ENCODE data around the gene TWIST2.

TWIST2 gene

GRCh38 chr2:238936162-238937052, 88.5 kb downstream of the TWIST2 start:
- TF ChIP-seq CEBPB (IDR thresholded peaks at IDR 0.05) (no peak), TCF12 (IDR thresholded peaks at IDR 0.05; ENCODE audit: low read depth) (no peak), EP300 (IDR thresholded peaks at IDR 0.05; ENCODE audit: borderline replicate concordance) (no peak), YY1 (IDR thresholded peaks at IDR 0.05; ENCODE audit: low read depth) (no peak), NFIC (IDR thresholded peaks at IDR 0.05) (no peak), ZBTB7A (IDR thresholded peaks at IDR 0.05; ENCODE audit: low read depth) (no peak), FOXM1 (IDR thresholded peaks at IDR 0.05; ENCODE audit: borderline replicate concordance, low read depth) (no peak), TEAD4 (IDR thresholded peaks at IDR 0.05) (no peak), CREB1 (IDR thresholded peaks at IDR 0.05; ENCODE audit: low read depth) (no peak), TAF1 (IDR thresholded peaks at IDR 0.05; ENCODE audit: low read depth) (no peak), RAD21 (IDR thresholded peaks at IDR 0.05; ENCODE audit: low read depth) (no peak), EGR1 (IDR thresholded peaks at IDR 0.05) (no peak)
- TF ChIP-seq, protein P1, sequence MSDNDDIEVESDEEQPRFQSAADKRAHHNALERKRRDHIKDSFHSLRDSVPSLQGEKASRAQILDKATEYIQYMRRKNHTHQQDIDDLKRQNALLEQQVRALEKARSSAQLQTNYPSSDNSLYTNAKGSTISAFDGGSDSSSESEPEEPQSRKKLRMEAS (IDR thresholded peaks at IDR 0.05) = no peak
- TF ChIP-seq, protein P2, sequence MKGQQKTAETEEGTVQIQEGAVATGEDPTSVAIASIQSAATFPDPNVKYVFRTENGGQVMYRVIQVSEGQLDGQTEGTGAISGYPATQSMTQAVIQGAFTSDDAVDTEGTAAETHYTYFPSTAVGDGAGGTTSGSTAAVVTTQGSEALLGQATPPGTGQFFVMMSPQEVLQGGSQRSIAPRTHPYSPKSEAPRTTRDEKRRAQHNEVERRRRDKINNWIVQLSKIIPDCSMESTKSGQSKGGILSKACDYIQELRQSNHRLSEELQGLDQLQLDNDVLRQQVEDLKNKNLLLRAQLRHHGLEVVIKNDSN (IDR thresholded peaks at IDR 0.05) = no peak

- TF ChIP-seq, protein P1 (IDR thresholded peaks at IDR 0.05) = no peak
- TF ChIP-seq ZBTB7A (IDR thresholded peaks at IDR 0.05; ENCODE audit: low read depth) (no peak), EGR1 (IDR thresholded peaks at IDR 0.05) (no peak), CEBPB (IDR thresholded peaks at IDR 0.05) (no peak), EP300 (IDR thresholded peaks at IDR 0.05; ENCODE audit: borderline replicate concordance) (no peak), NFIC (IDR thresholded peaks at IDR 0.05) (no peak), RAD21 (IDR thresholded peaks at IDR 0.05; ENCODE audit: low read depth) (no peak), FOXM1 (IDR thresholded peaks at IDR 0.05; ENCODE audit: borderline replicate concordance, low read depth) (no peak), YY1 (IDR thresholded peaks at IDR 0.05; ENCODE audit: low read depth) (no peak), REST (IDR thresholded peaks at IDR 0.05; ENCODE audit: low read depth) (no peak), TCF12 (IDR thresholded peaks at IDR 0.05; ENCODE audit: low read depth) (no peak), CREB1 (IDR thresholded peaks at IDR 0.05; ENCODE audit: low read depth) (no peak), TAF1 (IDR thresholded peaks at IDR 0.05; ENCODE audit: low read depth) (no peak)
- TF ChIP-seq, protein P2 (IDR thresholded peaks at IDR 0.05) = no peak
Observed at GRCh38 chr2:238938003-238938400, 90.1 kb downstream of the TWIST2 start.

DNA sequence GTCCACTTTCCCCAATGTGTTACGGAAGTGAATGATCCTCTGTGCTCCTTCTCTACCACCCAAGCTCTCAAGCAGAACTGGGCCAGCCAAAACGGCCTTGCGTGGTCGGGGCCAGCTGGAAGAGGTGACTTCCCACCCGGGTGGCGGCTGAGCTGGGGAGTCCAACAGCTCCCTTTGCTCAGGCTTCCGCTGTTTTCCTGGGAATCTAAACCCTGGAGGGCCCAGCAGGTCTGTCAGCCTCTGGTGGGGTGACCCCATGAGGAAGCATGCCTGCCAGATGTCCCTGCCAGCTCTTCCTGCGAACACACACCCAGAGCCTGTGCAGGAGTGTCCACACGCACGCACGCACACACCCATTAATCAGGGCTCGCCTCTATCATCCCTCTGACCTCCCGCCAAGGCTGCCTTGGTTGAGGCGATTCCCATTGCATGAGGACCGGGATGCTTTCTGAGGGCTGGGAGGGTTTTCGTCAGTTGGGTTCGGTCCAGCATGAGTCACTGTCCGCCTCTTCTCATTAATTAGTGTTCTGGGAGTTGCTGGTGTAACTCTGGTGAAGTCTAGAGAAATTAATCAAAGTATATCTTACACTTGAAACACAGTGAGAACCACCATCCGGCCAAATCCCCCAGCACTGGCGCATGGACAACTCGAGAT, 90.6 kb downstream of the TWIST2 start:
- TF ChIP-seq TCF12 (IDR thresholded peaks at IDR 0.05; ENCODE audit: low read depth) (no peak), REST (IDR thresholded peaks at IDR 0.05; ENCODE audit: low read depth) (no peak), ZBTB7A (IDR thresholded peaks at IDR 0.05; ENCODE audit: low read depth) (no peak), CEBPB (IDR thresholded peaks at IDR 0.05) (no peak), TAF1 (IDR thresholded peaks at IDR 0.05; ENCODE audit: low read depth) (no peak), NFIC (IDR thresholded peaks at IDR 0.05) (no peak)
- TF ChIP-seq, protein P1 (IDR thresholded peaks at IDR 0.05) = no peak

GRCh38 chr2:238939074-238939473, 91.2 kb downstream of the TWIST2 start:
- TF ChIP-seq TAF1 (IDR thresholded peaks at IDR 0.05; ENCODE audit: low read depth) (no peak), YY1 (IDR thresholded peaks at IDR 0.05; ENCODE audit: low read depth) (no peak), TEAD4 (IDR thresholded peaks at IDR 0.05) (no peak), TCF12 (IDR thresholded peaks at IDR 0.05; ENCODE audit: low read depth) (no peak), RAD21 (IDR thresholded peaks at IDR 0.05; ENCODE audit: low read depth) (no peak), CREB1 (IDR thresholded peaks at IDR 0.05; ENCODE audit: low read depth) (no peak)
